DND-41 (cell line): ENCODE results near the gene FHIT.

ENCODE experiments used
- EZH2 ChIP-seq: IDR thresholded peaks from 3 replicates; pipeline ENCODE4 v1.6.1; 2012; ENCODE audit warnings: borderline replicate concordance, low read depth, mild to moderate bottlenecking, moderate library complexity, low read length, inconsistent platforms; ENCODE audit not compliant: severe bottlenecking
- TF ChIP-seq, protein P1 (sequence below): IDR thresholded peaks from 2 replicates; pipeline ENCODE4 v1.5.1; 2012; ENCODE audit warnings: borderline replicate concordance, low read length, moderate library complexity, mild to moderate bottlenecking; ENCODE audit not compliant: poor library complexity, severe bottlenecking; ENCODE audit errors: extremely low read depth

DNA sequence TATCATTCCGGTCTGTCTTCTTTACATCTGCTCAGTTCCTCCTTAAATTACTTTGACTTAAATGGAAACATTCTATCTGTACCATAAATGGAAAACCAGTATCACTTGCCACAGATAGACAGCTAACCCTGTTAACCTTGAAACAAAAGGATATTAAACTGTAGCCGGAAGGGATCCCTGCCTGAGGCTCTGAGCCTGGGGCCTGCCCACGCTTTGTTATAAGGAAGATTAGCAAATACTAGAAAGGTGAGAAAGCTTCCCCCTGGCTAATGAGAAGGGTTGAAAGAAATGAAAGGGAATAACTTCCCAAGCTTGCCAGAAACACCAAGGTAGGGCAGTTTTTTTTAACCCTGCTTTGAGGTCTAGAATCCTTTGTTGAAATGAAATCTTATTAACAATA is 927.6 kb downstream of the FHIT start:
- TF ChIP-seq, protein P1, sequence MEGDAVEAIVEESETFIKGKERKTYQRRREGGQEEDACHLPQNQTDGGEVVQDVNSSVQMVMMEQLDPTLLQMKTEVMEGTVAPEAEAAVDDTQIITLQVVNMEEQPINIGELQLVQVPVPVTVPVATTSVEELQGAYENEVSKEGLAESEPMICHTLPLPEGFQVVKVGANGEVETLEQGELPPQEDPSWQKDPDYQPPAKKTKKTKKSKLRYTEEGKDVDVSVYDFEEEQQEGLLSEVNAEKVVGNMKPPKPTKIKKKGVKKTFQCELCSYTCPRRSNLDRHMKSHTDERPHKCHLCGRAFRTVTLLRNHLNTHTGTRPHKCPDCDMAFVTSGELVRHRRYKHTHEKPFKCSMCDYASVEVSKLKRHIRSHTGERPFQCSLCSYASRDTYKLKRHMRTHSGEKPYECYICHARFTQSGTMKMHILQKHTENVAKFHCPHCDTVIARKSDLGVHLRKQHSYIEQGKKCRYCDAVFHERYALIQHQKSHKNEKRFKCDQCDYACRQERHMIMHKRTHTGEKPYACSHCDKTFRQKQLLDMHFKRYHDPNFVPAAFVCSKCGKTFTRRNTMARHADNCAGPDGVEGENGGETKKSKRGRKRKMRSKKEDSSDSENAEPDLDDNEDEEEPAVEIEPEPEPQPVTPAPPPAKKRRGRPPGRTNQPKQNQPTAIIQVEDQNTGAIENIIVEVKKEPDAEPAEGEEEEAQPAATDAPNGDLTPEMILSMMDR = no peak
- TF ChIP-seq EZH2 = no peak
